Astrocyte (in vitro differentiated cells and primary cell): ENCODE data around the gene KCNQ5.

Experiments used
- EZH2 ChIP-seq: IDR thresholded peaks from 2 replicates; pipeline ENCODE4 v1.6.1; 2012; ENCODE audit warnings: mild to moderate bottlenecking, low read length, inconsistent platforms; ENCODE audit not compliant: insufficient read depth
- TF ChIP-seq, protein P1 (sequence below): IDR thresholded peaks from 2 replicates; pipeline ENCODE4 v1.5.1; 2011; ENCODE audit warnings: low read depth, mild to moderate bottlenecking, inconsistent platforms, low read length, moderate library complexity; ENCODE audit not compliant: insufficient read depth

DNA sequence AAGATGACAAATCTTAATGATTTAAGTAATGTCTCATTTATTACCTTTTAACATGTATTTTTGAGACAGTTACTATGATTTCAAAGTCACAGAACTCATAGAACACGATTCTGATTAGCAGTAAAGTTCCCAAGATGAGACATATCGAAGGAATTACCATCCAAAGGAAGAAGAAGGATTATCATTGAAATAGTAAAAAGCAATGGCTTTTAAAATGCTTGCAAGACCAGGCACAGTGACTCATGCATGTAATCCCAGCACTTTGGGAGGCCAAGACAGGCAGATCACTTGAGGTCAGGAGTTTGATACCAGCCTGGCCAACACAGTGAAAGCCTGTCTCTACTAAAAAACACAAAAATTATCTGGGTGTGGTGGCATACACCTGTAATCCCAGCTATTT is 384.3 kb downstream of the KCNQ5 start:
- TF ChIP-seq, protein P1, sequence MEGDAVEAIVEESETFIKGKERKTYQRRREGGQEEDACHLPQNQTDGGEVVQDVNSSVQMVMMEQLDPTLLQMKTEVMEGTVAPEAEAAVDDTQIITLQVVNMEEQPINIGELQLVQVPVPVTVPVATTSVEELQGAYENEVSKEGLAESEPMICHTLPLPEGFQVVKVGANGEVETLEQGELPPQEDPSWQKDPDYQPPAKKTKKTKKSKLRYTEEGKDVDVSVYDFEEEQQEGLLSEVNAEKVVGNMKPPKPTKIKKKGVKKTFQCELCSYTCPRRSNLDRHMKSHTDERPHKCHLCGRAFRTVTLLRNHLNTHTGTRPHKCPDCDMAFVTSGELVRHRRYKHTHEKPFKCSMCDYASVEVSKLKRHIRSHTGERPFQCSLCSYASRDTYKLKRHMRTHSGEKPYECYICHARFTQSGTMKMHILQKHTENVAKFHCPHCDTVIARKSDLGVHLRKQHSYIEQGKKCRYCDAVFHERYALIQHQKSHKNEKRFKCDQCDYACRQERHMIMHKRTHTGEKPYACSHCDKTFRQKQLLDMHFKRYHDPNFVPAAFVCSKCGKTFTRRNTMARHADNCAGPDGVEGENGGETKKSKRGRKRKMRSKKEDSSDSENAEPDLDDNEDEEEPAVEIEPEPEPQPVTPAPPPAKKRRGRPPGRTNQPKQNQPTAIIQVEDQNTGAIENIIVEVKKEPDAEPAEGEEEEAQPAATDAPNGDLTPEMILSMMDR = no peak
- no peak for TF ChIP-seq EZH2
